ENCODE data around the gene ZKSCAN1. TPM values are rescaled to one million over a fixed set of nuclear protein-coding genes. Genes with fewer than 3 reads are reported as not detected.

The ZKSCAN1 gene
- total RNA-seq, 1 donor from 2014 or later, result 59.0 TPM

DNA sequence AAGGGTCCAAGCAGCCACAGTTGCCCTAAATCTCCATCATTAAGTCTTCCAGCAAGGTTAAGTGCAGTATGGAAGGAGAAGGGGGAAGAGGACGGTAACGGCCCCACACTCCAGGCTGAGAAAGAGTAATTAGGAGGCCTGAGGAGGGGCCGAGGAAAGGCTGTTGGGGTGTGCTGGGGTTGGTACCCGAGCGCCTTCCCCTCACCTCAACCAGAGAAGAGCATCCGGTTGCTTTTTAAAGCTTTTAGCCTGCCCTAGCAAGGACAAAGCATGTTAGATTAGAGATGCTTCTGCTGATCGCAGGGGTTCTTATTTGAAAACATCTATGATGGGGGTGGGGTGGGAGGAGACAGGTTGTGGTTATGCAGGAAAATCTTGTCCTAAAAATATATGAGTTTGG lies 25.2 kb downstream of the ZKSCAN1 start:
- TF ChIP-seq CTCF (IDR thresholded peaks at IDR 0.05), result no peak
- ChIA-PET POLR2A (no interaction called here), CTCF (no interaction called here)
- intact Hi-C loops (cut with micrococcal nuclease), result no loop called here
- Mint-ChIP-seq H3K4me3 (no peak overlapping the region), H3K36me3 (ENCODE audit: low read depth) (peaks cover 20% of the 10 kb centered on the region), H3K4me1 (peaks cover 10% of the 10 kb centered on the region), H3K27ac (no peak overlapping the region), H3K9me3 (no peaks in the 10 kb centered on the region), H3K27me3 (no peaks in the 10 kb centered on the region)
- DNase-seq, result no peak
- ATAC-seq (ENCODE audit: low read depth), result no peak

- Mint-ChIP-seq H3K36me3 (ENCODE audit: low read depth) (peaks cover 2% of the 10 kb centered on the region), H3K9me3 (no peaks in the 10 kb centered on the region), H3K27me3 (no peaks in the 10 kb centered on the region), H3K4me1 (peaks cover 13% of the 10 kb centered on the region), H3K4me3 (peak overlapping the region; percentile 60), H3K27ac (no peak overlapping the region)
- ATAC-seq (ENCODE audit: low read depth) (no peak), DNase-seq (no peak)
- no peak for TF ChIP-seq CTCF (IDR thresholded peaks at IDR 0.05)
- intact Hi-C loops (cut with micrococcal nuclease), result no loop called here
- ChIA-PET CTCF (no interaction called here), POLR2A (interaction anchor here (0.6 kb wide), 1 partner anchor 465 kb away, joined by 4 read pairs; no protein-coding TSS in a partner anchor)
Measured at GRCh38 chr7:100044718-100045117, 29.3 kb downstream of the ZKSCAN1 start.

DNA sequence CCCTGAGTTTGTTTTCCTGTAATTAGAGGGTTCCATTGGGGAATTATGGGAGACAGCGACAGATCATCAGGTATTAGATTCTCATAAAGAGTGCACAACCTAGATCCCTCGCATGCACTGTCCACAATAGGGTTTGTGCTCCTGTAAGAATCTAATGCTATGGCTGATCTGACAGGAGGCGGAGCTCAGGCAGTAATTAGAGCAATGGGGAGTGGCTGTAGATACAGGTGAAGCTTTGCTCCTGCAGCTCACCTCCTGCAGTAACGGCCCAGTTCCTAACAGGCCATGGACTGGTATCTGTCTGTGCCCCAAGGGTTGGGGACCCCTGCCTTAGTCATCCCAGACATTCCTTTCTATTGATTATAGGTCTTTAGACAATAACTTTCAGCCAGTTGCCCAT lies 33.3 kb downstream of the ZKSCAN1 start:
- peaks cover 19% of the 10 kb centered on the region for H3K4me1 Mint-ChIP-seq
- peaks cover 6% of the 10 kb centered on the region for H3K36me3 Mint-ChIP-seq (ENCODE audit: low read depth)
- peak overlapping the region; percentile 94 for H3K27ac Mint-ChIP-seq
- H3K27me3 Mint-ChIP-seq, result no peaks in the 10 kb centered on the region
- peak overlapping the region; percentile 95 for H3K4me3 Mint-ChIP-seq
- ChIA-PET POLR2A (interaction anchor here (1.8 to 2.3 kb wide), 3 partner anchors 34 to 52 kb away, joined by 7 to 17 read pairs (median 14); partner anchors contain the start of genes AP4M1, MCM7 and ZKSCAN1), CTCF (no interaction called here)
- no peak for TF ChIP-seq CTCF (IDR thresholded peaks at IDR 0.05)
- no peak for ATAC-seq (ENCODE audit: low read depth)
- intact Hi-C loops (cut with micrococcal nuclease), result loop anchor here (1.0 kb wide), 5 partner anchors 33 to 79 kb away; partner anchors contain the start of genes ZKSCAN1 and ZNF3
- DNase-seq, result no peak
- H3K9me3 Mint-ChIP-seq, result no peaks in the 10 kb centered on the region

DNA sequence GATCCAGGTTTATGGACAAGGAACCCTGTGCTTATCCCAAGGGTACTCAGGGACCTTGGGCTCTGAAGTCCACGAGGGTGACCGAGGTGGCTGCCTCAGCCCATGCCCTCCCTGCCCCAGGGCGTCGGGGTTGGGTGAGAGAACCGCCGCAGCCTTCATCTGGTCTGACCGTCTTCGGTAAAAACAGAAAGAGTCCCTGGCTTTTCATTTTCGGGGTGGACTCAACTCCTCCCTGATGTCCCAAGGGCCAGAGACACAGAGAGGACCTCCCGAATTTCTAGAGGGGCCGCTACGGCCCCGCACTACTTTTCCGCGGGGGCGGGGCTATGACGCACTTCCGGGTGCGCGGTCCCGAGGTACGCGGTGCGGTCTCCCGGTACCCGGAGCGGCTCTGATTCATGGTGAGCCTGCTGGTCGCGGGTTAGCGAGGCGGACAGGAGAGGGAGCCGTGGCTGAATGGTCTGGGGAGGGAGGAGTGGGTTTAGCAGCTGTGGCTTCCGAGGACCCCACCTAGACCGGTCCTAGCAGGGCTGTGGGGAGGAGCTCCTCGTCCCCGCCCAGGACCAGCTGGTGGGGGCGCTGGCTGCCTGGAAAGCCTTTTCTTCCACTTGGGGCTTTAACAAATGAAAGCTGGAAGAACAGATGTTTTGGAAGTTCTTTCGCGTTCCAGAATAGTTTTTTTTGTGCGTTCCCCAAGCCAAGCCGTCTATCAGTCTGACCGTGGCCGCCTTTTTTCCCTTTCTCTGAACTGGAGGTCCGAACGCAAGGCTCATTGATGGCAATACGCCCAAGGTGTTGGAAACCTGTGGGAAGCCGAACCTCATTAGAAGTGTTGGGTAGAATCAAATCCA lies 34.3 kb downstream of the ZKSCAN1 start, which contains the start of gene ZSCAN21:
Gene ZSCAN21 (plus strand): TSS at position 334 of the 851 bp plus-strand sequence. CDS start 7,233 bp downstream, outside the sequence.
- Mint-ChIP-seq H3K4me1 (peaks cover 16% of the 10 kb centered on the region), H3K4me3 (peak within 1 kb of the TSS; percentile 95), H3K27me3 (no peaks in the 10 kb centered on the region), H3K27ac (peak within 1 kb of the TSS; percentile 94), H3K36me3 (ENCODE audit: low read depth) (peaks cover 7% of the 10 kb centered on the region), H3K9me3 (no peaks in the 10 kb centered on the region)
- POLR2A ChIA-PET, result interaction anchor here (0.6 to 2.3 kb wide), 14 partner anchors 23 to 584 kb away, joined by 3 to 17 read pairs (median 4); partner anchors contain the start of genes AP4M1, COPS6, MBLAC1 and MCM7
- TF ChIP-seq CTCF (IDR thresholded peaks at IDR 0.05), result no peak
- ATAC-seq (ENCODE audit: low read depth) (peak; percentile 90), DNase-seq (peak; percentile 87)
- CTCF ChIA-PET, result interaction anchor here (0.7 to 0.9 kb wide), 3 partner anchors 10 to 136 kb away, joined by 3 to 5 read pairs (median 4); partner anchors contain the start of gene ZNF3
- intact Hi-C loops (cut with micrococcal nuclease), result loop anchor here (1.0 kb wide), 5 partner anchors 32 to 78 kb away; partner anchors contain the start of genes ZKSCAN1 and ZNF3

GRCh38 chr7:100051611-100052010 lies 36.2 kb downstream of the ZKSCAN1 start:
- H3K9me3 Mint-ChIP-seq, result no peaks in the 10 kb centered on the region
- intact Hi-C loops (cut with micrococcal nuclease), result loop anchor here (2.0 kb wide), 2 partner anchors 73 to 139 kb away; no protein-coding TSS in a partner anchor
- TF ChIP-seq CTCF (IDR thresholded peaks at IDR 0.05), result no peak
- POLR2A ChIA-PET, result interaction anchor here (0.6 to 0.8 kb wide), 3 partner anchors 49 to 1200 kb away, joined by 3 to 4 read pairs (median 3); partner anchors contain the start of genes AP4M1 and MCM7
- H3K27ac Mint-ChIP-seq, result no peak overlapping the region
- CTCF ChIA-PET, result interaction anchor here (0.6 kb wide), 2 partner anchors 412 to 1265 kb away, joined by 3 to 4 read pairs; no protein-coding TSS in a partner anchor
- DNase-seq (no peak), ATAC-seq (ENCODE audit: low read depth) (no peak)
- peaks cover 7% of the 10 kb centered on the region for H3K36me3 Mint-ChIP-seq (ENCODE audit: low read depth)
- H3K4me1 Mint-ChIP-seq, result peaks cover 13% of the 10 kb centered on the region
- no peaks in the 10 kb centered on the region for H3K27me3 Mint-ChIP-seq
- H3K4me3 Mint-ChIP-seq, result peak overlapping the region; percentile 4
